GM19240 (cell line): Measurements from ENCODE around the gene CEP85.
A peak's percentile ranks its signal among the peaks of the same experiment; 100 is the strongest.
"Not testable (repeated sequence)": the region's sequence is repeated elsewhere in the genome, so short reads cannot be mapped to it uniquely, and the experiment has no call there.

Experiments
- DNase-seq: peaks from one replicate; pipeline ENCODE4 v3.0.0; 2011; ENCODE audit warnings: low spot score; ENCODE audit not compliant: insufficient read length

The CEP85 gene

DNA sequence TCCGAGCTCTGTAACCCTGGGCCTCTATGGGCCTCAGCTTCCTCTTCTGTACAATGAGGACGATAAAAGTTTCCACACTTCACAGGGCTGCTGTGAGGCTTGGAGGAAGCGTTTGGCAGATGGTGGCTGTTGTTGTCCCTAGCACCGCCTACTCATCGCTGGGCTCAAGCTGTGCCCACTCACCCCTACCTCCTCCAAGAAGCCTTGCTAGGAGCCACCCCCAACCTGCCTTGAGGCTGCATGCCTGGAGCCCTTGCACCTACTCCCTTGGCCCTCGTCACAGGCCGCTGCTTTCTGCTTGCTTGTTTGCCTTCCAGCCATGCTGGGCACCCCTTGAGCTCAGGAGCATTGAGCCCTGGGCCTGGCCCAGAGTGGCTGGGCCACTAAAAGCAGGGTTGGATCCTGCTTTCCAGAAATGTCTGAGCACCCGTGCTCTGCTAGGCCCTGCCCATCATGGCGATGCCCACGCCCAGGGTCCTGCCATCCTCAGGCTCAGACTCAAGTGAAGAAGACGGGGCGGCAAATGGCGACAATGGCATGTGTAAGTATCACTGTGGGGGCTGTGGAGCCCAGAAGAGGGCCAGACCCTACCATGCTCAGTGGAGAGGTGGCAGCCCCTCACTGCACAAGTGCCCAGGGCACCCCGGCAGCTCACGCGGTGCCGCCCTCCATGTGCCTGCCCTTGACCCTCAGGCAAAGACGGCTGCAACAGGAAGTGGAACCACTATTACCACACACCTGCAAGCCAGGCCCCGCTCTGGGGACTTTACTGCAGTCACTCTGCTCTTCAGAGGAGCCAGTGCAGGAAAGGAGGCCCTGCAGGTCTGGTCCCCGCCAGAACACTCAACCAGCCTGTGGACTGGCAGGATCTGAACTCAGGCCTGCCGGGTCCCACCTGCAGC lies 55.4 kb downstream of the CEP85 start:
- DNase-seq = peak; percentile 76

DNA sequence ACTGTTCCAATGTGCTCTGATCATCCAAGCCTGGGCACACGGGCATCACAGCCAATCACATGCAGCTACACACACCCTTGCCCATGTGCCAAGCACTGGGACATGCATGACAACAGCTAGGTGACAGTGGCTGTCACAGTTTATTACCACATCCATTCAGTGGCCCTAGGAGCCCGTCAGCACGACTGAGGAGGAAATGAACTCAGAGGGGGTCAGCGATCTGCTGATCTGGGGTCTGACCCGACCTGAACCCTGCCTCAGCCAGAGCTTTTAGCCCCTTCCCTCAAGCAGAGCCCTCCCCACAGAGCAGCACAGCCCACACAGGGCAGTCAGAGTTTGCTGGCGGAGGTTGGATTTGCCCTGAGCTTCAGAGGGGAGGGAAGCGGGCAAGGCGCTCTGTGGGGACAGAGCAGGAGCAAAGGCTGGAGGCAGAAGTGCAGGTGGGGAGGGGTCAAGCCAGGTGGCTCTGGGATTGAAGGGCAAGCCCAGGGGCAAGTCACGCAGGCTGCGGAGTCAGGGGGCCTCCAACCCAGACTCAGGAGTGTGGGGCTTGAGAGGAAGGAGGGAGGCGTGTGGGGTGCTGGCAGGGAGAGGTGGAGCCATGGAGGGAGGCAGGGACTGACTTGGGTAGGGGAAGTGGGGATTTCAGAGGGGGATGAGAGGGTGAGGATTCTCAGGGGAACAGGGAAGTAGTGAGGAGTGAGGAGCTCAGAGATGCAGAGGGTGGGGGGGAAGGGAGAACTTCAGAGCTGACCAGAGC lies 56.3 kb downstream of the CEP85 start:
- no peak for DNase-seq

DNA sequence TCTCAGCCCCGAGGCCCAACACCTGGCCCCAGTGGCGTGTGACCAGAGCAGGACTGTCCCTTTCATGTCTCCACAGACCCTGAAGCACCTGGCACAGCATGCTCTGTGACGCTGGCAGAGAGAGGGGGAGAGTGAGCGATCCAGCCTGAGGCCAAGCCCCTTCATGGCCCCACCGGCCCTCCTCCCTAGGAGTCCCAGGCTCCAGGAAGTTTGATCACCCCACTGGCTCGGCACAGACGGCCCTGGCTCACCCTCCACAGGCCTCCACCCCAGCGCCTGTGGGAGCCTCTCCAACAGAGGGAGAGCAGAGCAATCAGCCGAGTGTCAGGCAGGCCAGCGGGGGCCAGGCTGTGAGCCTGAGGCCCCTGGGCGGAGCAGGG lies 56.9 kb downstream of the CEP85 start:
- DNase-seq = no peak

DNA sequence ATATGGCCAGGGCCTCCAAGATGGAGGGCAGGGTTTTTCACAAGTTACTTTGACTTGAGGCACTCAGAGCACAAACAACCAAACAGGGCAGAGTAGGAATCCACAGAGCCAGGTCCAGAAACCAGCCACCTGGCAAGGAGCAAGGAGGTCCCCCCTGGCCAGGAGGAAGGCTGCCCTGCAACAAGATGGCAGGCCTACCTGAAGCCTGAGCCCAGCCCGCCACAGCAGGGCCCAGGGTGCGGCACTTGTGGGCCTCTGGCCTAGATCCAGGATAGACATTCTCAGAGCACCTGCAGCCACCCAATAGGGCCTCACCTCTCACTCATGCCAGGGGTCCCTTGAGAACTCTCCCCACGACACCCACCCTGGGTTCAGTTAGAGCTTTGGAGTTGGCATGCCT lies 57.4 kb downstream of the CEP85 start:
- no peak for DNase-seq

DNA sequence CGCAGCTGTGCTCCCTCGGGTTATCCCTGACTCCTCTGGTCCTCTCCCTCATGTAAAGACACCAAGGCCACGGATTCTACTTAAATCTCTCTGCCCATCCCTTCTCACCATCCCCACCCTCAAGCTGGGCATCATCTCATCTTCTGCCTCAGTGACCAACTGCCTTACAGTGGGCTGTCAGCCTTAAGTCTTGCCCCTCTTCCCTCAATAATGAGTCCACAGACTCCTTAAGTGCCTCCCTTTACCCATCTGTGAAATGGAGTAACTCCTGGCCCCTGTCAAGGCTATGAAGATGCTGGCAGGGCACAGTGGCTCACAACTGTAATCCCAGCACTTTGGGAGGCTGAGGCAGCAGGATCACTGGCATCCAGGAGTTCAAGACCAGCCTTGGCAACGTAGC lies 57.9 kb downstream of the CEP85 start:
- DNase-seq = no peak

DNA sequence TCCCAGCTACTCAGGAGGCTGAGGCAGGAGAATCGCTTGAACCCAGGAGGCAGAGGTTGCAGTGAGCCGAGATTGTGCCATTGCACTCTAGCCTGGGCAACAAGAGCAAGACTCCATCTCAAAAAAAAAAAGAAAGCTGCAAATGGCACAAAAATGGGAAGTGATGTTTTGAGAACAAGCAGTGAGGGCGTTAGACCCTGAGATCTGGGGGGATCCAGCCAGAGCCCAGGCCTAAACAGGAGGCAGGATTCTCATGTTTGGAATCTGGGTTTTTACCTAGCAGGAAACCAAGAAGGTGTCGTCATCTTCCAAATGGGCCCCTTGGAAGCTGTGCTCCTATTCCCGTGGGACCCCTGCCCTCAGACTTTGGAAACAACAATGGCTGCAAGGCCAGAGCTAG lies 58.7 kb downstream of the CEP85 start:
- DNase-seq = not testable (repeated sequence)

DNA sequence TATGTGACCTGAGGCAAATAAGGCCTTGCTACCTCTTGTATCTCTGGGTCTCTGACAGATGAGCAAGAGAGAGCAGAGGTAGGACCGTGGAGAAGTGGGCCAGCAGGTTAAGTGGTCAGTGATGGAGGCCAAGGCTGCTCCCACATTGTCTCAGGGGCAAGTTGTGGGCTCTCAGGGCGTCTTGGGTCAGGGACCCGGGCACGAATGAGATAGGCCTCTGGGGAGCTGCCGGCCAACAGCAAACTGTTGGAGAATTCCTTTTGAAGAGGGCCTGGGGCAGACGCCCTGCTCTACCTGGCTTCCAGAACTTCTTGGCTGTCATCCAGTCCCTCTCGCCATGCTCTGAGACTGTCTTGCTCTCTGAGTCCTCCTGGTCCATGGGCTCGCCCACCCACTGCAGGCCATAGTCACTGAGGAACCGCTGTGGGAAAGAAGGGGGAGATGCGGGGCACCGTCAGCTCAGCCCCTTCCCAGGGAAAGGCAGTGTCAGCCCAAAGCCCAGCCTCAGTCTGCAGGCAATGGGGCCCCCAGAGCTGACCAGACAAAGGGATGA lies 60.0 kb downstream of the CEP85 start:
- DNase-seq = no peak

DNA sequence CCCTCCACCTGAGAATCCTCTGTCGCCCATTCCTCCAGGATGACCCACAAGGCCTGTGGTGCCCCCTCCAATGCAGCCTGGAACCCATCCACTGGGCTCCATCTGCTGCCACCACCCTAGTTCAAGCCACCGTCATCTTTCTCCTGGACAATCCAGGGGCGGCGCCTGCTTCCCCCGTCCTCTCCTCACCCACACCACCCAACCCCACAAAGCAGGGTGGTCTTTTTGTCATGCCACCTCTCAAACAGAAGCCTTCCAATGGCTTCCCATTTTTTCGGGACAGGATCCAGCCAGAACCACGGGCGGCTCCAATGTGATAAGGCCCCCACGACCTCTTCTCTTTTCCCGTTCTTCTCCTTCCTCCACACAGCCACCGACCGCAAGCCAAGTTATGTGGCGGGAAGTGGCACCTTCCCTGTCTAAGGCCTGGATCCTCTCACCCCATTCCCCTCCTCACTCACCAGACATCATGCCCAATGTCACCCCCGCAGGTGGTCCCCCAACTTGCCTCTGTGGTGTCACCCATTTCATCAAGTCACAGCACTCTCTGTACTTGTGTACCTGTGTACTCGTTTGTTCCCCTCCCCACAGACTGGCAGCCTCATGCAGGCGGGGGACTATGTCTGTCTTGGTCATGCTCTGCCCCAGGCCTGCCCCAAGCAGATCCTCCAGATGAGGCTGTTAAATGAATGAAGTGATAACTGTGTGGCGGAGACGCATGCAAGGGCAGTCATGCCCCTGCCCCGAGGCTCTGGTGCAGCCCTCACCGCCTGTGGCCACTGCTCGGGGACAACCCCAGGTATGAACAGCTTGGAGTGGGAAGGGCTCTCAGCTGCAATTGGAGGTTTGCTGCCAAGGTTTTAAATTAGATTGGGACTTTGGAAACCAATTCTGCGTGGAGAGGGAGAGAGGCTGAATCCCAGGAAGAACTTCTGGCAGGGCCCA lies 61.5 kb downstream of the CEP85 start:
- DNase-seq = no peak

DNA sequence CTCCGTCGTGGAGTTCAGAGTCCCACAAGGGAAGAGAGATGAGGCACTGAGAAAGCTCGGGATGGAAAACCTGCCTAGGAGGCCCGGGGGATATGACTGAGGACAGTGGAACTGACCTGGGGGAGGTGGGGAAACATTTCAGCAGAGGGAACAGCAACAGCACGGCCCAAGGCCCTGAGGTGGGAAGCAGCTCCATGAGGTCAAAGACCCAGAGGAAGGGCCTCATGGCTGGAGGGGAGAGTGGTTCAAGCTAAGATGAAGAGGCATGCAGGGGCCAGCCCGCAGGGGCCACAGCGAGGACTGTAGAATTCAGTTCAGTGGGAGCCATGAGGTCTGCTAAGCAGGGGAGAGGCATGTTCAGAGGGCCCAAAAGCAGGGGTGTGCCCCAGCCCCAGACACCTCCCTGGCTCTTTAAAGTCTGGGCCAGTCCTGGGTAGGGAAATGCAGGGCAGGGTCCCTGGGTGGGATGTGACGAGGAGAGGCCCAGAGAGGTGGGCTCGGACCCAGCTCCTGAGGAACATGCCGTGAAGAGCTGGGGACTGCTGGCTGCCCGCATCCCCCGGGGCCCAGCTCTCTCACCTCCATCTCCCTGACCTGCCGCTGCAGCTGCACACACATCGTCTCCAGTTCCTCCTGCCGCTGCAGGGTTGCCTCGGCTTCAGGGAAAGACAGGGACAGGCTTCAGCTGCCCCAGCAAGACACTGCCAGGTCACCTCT lies 62.5 kb downstream of the CEP85 start:
- no peak for DNase-seq

DNA sequence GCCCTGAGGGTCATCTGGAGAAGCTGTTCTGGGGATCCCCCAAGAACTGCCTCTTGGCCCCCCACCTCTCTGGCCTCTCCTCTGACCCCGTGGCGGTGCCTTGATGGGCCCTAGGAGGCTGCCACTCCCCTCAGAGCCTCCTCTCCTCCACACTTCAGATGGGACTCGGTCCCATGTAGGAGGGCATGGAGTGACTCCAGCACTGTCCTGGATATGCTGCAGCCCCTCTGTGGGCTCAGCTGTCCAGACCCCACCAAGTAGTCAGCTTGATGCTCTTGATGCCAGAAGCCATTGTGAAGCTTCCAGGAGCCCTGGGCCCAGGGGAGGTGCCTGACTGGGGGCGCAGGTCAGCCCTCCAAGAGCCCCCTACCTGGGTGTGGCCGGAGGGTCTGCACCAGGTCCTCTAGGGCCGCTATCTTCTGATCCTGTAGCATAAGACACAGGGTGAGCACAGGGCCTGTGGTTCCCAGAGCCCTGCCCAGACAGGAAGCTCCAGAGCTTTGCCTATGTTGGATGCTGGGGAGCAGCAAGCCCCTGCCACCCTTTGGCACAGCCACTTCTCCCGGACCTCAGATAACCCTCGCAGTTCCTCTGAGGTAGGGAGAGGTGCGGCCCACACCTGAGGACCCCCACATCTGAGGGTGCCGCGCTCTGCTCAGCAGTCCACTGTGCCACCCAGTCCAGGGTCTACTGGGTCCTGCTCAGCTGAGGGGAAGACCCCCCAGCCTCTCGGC lies 63.2 kb downstream of the CEP85 start:
- no peak for DNase-seq

DNA sequence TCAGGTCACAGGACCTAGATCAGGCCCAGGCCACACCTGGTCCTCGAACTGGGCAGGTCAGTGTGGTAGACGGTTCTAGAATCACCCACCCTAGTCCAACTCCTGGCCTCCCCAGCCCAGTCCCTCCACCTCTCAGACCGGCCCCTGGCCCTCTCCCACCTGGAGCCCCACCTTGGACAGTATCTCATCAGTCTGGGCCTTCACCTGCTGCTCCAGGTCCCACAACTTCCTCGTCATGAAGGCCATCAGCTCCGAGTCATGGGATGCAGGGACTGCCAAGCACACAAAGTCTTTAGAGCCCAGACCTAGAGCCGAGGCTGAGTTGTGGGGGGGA lies 63.8 kb downstream of the CEP85 start:
- DNase-seq = no peak

DNA sequence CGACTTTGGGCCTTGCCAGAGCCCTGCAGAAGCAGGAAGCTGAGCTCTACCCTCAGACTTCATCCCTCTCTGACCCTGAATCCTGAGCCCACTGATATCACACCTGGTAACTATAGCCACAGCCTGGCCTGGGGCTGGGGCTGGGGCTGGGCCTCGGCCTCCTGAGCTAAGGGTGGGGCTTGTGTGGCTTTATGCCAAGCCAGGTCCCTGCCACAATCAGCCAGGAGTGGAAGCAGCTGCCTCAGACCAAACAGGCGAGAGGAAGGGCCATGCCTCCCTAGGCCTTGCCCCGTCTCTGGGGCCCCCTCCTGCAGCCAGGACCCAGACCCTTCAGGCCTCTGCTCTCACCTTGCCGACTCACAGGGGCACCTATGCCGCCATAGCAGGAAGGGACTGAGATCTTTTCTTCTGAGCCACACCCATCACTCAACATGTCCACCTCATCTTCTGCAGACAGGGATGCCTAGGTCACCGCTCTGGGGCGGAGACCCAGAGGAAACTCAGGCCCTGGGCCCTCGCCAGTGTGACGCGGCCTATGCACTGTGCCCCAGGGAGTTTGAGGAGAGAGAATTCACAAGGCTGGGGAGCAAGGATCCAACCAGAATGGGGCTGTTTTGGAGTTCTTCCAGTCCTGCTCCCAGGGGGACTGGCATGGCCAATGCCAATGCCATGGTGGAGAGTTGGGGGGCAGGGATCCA lies 66.7 kb downstream of the CEP85 start:
- DNase-seq = no peak

DNA sequence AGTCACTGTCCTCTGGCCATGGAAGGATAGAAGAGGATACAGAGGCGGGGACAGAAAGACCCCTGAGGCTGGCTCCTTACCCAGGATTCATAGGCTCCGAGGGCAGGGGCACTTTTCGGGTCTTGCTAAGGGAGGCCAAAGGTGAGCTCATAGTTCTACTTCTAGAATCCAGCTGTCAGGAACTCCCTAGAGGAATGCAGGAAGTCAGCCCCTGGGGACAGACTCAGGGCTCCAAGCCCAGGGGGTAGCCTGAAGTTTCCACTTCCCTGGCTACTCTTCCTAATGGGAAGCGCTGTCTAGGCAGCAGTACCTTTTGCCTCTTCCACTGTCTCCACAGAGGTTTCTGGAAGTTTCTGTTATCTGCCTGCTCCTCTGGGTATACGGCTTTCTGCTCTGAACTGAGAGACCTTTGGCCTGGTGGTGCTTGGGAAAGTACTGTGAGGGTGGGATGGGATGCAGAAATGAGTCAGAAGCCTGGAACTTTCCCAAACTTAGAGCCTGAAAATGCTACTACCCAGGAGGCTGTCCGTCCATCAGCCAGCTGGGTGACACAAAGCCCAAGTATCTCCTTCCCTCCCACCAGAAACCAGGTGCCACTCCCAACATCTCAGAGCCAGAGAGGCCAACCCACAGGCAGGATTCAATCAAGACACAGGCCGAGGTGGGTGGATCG lies 68.9 kb downstream of the CEP85 start:
- DNase-seq = no peak

DNA sequence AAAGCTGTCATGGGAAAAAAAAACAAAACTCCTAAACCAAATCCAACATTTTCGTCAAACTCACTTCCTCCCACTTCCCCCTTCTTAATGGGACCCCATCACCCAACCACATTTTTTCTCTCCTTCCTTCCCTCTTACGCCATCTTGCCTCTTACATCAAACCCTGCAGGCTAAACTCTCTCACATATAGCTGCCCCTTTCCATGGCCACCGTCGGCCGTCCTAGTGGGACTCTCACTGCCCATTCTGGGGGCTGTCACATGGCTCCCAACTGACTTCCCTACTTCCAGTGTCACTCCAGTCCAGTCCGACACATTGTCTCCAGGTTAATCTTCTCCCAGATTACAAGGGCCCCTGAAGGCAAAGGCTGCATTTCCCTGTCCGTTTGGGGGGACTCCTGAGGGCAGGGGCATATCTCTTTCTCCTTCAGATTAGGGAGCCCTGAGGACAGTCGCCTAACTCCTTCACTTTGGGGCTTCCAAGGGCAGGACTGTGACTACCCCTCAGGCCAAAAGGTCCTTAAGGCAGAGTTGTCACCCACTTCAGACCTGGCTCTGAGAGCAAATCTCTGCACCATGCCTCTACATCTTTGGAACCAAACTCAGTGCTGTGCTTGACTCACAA lies 71.8 kb downstream of the CEP85 start:
- DNase-seq = no peak

DNA sequence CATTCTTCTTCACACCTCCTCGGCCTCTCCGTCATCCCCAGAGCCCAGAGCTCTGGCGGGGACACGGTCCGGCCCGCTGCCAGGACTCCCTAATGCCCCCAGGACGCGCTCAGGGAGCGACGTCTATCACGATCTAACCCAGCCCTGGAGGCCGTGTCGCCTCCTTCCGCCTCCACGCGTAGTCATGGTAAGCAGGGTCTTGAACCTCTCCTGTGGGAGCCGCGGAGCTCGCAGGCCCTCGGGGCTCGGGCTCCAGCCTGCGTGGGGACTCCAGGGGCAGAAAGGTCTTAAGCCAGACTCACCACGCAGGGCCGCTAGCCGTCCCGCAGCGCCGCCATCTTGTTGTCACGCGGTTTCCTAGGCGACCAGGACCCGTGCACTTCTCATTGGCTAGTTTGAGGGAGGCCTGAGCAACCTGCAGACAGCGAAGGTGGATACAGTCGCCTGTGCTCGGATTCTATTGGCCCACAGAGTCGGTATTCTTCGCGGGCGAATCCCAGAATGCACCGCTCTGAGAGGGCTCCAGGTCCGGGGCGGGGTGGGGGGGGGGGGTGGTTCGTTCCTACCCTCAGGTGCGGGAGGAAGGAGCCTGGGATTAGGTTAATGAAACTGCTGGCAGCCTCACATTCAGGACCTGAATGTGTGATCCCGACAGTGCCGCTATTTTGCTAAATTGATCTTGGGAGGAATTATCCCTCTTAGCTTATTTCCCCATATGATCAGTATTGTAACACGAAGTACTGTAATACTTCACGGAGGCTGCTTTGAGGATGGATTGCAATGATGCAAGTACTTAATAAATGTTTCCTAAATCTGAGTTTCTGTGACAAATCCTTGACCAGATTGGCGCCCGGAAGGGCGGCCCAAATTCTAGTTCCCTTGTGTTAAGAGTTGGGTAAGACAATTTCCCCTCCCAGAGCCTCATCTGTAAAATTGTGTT lies 72.6 kb downstream of the CEP85 start, which contains the start of gene UBXN11:
Gene UBXN11 (minus strand): TSS at position 347 of the 940 bp plus-strand sequence. CDS start 3,753 bp downstream, outside the sequence.
- peak; percentile 99 for DNase-seq

DNA sequence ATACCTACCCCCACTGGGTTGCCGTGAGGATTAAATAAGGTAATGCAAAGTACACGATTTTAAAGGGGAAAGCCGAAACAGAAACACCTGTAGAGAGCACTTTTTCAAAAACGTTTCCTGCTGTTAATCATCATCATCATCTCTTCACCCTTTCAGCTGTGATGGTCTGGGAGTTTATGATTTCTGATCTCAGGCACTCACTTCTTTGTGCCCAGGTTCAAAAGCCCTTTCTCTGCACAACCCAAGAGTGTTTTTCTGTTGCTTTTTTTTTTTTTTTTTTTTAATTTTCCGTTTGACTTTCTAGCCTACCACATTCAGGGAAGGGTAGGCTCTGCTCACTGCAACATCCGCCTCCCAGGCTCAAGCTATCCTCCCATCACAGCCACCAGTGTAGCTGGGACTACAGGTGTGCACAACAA lies 73.4 kb downstream of the CEP85 start:
- DNase-seq = no peak
